Stomach (tissue), 4 donors: ENCODE results near the gene NDFIP2.

Experiments used
- EP300 ChIP-seq: sonication (generic); formaldehyde crosslinking; IDR thresholded peaks from one replicate; pipeline ENCODE4 v1.6.1; 2017; ENCODE audit warnings: antibody characterized with exemption
- POLR2A ChIP-seq, 4 donors: fragments of 450-650 bp; IDR thresholded peaks; one replicate each; pipeline ENCODE4 v1.6.1; 2016; ENCODE audit warnings: antibody characterized with exemption in 4 of 4, control low read depth in 2 of 4, mild to moderate bottlenecking in 1 of 4, moderate library complexity in 1 of 4
- POLR2AphosphoS5 ChIP-seq, 3 donors: sonication (generic); formaldehyde crosslinking; IDR thresholded peaks; one replicate each; pipeline ENCODE4 v1.6.1; 2016; ENCODE audit warnings: antibody characterized with exemption in 3 of 3
- TF ChIP-seq, protein P1 (sequence below), 7 experiments: fragments of 450-650 bp in 4 of 7; fragments of 200-600 bp in 3 of 7; sonication (generic) in 3 of 7; IDR thresholded peaks; one replicate each; pipeline ENCODE4 v1.5.1; 2016 to 2019; ENCODE audit warnings: antibody characterized with exemption in 7 of 7, control low read depth in 2 of 7, mild to moderate bottlenecking in 1 of 7

DNA sequence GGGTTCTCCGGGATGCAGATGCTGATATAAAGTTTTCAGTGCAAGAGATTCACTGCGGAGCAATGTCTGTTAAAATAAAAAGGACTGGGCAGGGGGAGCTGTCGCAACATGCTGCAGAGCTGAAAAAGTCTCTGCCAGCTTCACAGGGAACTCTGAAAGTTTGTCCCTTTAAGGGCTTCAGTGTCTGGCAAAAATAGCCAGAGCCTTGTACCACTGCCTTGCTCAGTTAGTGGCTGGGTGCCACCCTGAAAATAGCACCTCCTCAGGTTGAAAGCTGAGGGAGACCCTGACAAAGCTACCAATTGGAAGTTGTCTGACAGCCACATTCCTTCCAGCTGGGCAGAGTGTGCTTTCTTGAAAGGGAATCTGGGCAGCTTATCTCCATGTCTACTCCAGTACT, 3.0 kb upstream of the NDFIP2 start:
- TF ChIP-seq, protein P1, sequence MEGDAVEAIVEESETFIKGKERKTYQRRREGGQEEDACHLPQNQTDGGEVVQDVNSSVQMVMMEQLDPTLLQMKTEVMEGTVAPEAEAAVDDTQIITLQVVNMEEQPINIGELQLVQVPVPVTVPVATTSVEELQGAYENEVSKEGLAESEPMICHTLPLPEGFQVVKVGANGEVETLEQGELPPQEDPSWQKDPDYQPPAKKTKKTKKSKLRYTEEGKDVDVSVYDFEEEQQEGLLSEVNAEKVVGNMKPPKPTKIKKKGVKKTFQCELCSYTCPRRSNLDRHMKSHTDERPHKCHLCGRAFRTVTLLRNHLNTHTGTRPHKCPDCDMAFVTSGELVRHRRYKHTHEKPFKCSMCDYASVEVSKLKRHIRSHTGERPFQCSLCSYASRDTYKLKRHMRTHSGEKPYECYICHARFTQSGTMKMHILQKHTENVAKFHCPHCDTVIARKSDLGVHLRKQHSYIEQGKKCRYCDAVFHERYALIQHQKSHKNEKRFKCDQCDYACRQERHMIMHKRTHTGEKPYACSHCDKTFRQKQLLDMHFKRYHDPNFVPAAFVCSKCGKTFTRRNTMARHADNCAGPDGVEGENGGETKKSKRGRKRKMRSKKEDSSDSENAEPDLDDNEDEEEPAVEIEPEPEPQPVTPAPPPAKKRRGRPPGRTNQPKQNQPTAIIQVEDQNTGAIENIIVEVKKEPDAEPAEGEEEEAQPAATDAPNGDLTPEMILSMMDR (IDR thresholded peaks at IDR 0.05): no peak
- TF ChIP-seq EP300: no peak
- no peak for TF ChIP-seq POLR2AphosphoS5 (IDR thresholded peaks at IDR 0.05)
- no peak for TF ChIP-seq POLR2A (IDR thresholded peaks at IDR 0.05)
